Activated CD8-positive, alpha-beta T cell treated with anti-CD3 and anti-CD28 coated beads for 36 hours (primary cell): Measurements from ENCODE around the gene THADA. TPM values are rescaled to one million over a fixed set of nuclear protein-coding genes. Genes with fewer than 3 reads are reported as not detected.

ENCODE experiments used
- ATAC-seq: fragments of 200-7000 bp; cut with Tn5 transposase; one replicate; pipeline ENCODE4 v1.10.0; 2021; ENCODE audit warnings: mild to moderate bottlenecking, moderate library complexity
- CTCF ChIA-PET: fragments of 350-600 bp; sonication (Branson Sonifier 250); formaldehyde crosslinking; loops from one replicate; lab custom pipeline; 2021; ENCODE audit warnings: antibody characterized with exemption; lab: Charles Lee
- POLR2A ChIA-PET: fragments of 350-600 bp; sonication (Branson Sonifier 250); formaldehyde crosslinking; loops from one replicate; lab custom pipeline; 2021; ENCODE audit warnings: antibody characterized with exemption; lab: Charles Lee
- DNase-seq: peaks from one replicate; pipeline ENCODE4 v3.0.0-alpha.2; 2020
- H3K27ac Mint-ChIP-seq: one replicate; pipeline ENCODE4 v1.8.0; 2021; ENCODE audit warnings: mild to moderate bottlenecking, mixed read lengths
- H3K27me3 Mint-ChIP-seq: one replicate; pipeline ENCODE4 v1.8.0; 2021; ENCODE audit warnings: mixed read lengths
- H3K36me3 Mint-ChIP-seq: one replicate; pipeline ENCODE4 v1.8.0; 2021; ENCODE audit warnings: low read depth, mixed read lengths
- H3K4me1 Mint-ChIP-seq: one replicate; pipeline ENCODE4 v1.8.0; 2021; ENCODE audit warnings: low read depth, mixed read lengths
- H3K4me3 Mint-ChIP-seq: one replicate; pipeline ENCODE4 v1.8.0; 2021; ENCODE audit warnings: mild to moderate bottlenecking, moderate library complexity, mixed read lengths
- H3K9me3 Mint-ChIP-seq: one replicate; pipeline ENCODE4 v1.8.0; 2021; ENCODE audit warnings: mixed read lengths
- intact Hi-C: fragments of 100-400 bp; cut with micrococcal nuclease; formaldehyde crosslinking; loops from one replicate; pipeline ENCODE4 v1.10.0; 2022
- total RNA-seq, 2 experiments: library from RNA; stranded (reverse); gene quantifications; one replicate each; pipeline ENCODE4 v1.2.3, GENCODE V29; 2021
- TF ChIP-seq, protein P1 (sequence below): fragments of 200-600 bp; IDR thresholded peaks from one replicate; pipeline ENCODE4 v1.8.0; 2022; ENCODE audit warnings: antibody characterized with exemption, mild to moderate bottlenecking

THADA gene
- total RNA-seq, 2 experiments from 2014 or later = 31.3 to 31.6 TPM

DNA sequence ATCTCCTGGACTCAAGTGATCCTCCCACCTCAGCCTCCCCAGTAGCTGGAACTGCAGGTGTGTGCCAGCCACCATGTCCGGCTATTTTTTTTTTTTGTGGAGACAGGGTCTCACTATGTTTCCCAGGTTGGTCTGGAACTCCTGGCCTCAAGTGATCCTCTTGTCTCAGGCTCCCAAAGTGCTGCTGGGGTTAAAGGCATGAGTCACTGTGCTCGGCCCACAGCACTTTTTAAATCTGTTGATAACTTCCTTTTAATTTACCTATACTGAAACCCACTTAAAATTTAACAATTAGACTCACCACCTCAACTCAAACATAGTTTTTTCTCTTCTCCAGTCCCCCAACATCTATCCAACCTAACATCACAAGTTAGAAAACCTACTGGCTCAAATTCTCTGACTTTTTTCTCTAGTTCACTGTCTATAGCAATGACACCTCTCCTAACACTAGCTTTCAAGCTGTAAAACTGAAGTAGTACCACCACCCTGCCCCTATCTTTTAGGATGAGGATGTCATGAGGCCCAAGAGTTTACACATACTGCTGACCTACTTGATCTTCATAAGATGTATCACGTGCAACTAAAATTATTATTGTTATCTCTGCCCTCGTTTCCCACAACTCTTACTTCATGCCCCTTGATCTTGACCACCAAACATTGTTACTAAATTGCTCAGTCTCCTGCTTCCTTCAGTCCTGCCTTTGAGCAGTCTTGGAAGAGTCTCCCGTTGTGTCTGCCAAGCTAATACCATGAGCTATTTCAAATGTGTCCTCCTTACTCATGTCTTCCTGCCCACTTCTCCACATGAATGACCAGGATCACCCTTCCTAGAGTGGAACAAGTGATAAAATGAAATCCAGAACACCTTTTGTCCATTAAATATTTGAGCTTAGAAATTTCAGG lies 227.1 kb downstream of the THADA start:
- CTCF ChIA-PET = no interaction called here
- no peaks in the 10 kb centered on the region for H3K27me3 Mint-ChIP-seq
- no peak overlapping the region for H3K27ac Mint-ChIP-seq
- H3K36me3 Mint-ChIP-seq = peaks cover 12% of the 10 kb centered on the region
- intact Hi-C loops = no loop called here
- TF ChIP-seq, protein P1, sequence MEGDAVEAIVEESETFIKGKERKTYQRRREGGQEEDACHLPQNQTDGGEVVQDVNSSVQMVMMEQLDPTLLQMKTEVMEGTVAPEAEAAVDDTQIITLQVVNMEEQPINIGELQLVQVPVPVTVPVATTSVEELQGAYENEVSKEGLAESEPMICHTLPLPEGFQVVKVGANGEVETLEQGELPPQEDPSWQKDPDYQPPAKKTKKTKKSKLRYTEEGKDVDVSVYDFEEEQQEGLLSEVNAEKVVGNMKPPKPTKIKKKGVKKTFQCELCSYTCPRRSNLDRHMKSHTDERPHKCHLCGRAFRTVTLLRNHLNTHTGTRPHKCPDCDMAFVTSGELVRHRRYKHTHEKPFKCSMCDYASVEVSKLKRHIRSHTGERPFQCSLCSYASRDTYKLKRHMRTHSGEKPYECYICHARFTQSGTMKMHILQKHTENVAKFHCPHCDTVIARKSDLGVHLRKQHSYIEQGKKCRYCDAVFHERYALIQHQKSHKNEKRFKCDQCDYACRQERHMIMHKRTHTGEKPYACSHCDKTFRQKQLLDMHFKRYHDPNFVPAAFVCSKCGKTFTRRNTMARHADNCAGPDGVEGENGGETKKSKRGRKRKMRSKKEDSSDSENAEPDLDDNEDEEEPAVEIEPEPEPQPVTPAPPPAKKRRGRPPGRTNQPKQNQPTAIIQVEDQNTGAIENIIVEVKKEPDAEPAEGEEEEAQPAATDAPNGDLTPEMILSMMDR = no peak
- POLR2A ChIA-PET = no interaction called here
- H3K9me3 Mint-ChIP-seq = no peaks in the 10 kb centered on the region
- ATAC-seq = no peak
- H3K4me1 Mint-ChIP-seq = peaks cover 6% of the 10 kb centered on the region
- no peak for DNase-seq
- no peak overlapping the region for H3K4me3 Mint-ChIP-seq

DNA sequence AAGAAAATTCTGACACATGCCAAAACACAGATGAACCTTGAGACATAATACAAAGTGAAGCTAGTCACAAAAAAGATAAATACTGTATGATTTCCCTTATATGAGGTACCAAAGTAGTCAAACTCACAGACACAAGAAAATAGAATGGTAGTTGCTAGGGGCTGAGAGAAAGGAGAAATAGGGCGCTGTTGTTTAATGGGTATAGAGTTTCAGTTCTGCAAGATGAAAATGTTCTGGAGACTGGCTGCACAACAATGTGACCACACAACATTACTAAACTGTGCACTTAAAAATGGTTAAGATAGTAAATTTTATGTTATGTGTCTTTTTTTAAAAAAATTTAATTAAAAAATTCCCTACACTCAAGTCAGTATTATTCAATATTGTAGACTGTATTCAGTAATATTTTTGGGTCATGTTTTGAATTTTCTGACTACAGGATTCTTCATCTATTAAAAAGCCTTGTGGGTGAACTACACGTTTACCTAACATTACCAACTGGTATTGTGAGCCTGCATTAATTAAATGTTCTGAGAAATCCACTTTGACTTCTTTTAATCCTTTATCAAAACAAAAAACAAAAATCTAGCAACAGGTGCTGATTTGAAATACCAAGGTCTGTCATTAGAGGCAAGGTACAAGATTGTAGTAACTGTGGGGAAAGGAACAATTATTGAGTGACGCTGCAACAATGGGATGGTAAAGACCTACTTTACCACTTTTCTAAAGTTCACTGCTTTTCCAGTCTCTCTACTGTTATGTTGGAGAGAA lies 228.6 kb downstream of the THADA start:
- POLR2A ChIA-PET = no interaction called here
- Mint-ChIP-seq H3K27ac (no peak overlapping the region), H3K36me3 (peaks cover 12% of the 10 kb centered on the region), H3K9me3 (no peaks in the 10 kb centered on the region), H3K4me3 (no peak overlapping the region), H3K4me1 (peaks cover 6% of the 10 kb centered on the region), H3K27me3 (no peaks in the 10 kb centered on the region)
- ATAC-seq (no peak), DNase-seq (no peak)
- TF ChIP-seq, protein P1 = no peak
- intact Hi-C loops = no loop called here
- CTCF ChIA-PET = no interaction called here

DNA sequence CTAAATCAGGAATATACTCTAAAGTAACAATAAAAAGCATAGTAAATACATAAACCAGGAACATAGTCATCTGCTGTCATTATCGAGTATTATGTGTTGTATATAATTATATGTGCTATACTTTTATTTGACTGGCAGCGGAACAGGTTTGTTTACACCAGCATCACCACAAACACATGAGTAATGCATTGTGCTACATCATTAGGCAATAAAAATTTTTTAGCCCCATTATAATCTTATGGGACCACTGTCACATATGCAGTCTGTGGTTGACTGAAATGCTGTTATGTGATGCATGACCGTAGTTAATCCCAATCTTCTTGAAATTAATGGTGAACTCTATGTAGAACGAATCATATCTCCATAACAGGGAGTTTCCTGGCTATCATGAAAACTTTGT lies 232.7 kb downstream of the THADA start:
- Mint-ChIP-seq H3K27ac (no peak overlapping the region), H3K4me1 (no peaks in the 10 kb centered on the region), H3K9me3 (no peaks in the 10 kb centered on the region), H3K27me3 (no peaks in the 10 kb centered on the region), H3K36me3 (peaks cover 4% of the 10 kb centered on the region), H3K4me3 (no peak overlapping the region)
- no peak for DNase-seq
- no peak for ATAC-seq
- POLR2A ChIA-PET = no interaction called here
- intact Hi-C loops = no loop called here
- CTCF ChIA-PET = no interaction called here
- TF ChIP-seq, protein P1 = no peak

DNA sequence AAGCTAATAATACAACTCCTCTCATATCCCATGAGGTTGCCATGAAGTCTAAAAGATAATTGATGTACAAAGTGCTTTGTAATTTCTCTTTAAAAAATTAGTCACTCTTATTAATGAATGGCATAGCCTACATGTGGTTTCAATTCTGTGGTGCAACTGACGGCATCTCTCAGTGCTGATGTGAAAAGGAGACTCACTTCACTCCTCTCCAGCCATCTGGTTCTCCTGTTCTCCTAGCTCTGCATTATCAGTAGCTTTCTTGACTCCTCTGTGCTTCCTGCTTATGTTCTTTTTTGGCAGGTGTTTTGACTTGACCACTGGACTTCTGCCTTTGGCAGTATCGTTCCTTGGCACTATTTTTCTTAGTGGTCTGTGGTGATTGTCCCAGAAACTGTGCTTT lies 234.6 kb downstream of the THADA start:
- ChIA-PET POLR2A (no interaction called here), CTCF (no interaction called here)
- DNase-seq (no peak), ATAC-seq (no peak)
- no peak overlapping the region for H3K4me3 Mint-ChIP-seq
- no peak overlapping the region for H3K27ac Mint-ChIP-seq
- intact Hi-C loops = no loop called here
- TF ChIP-seq, protein P1 = no peak
- H3K9me3 Mint-ChIP-seq = no peaks in the 10 kb centered on the region
- H3K4me1 Mint-ChIP-seq = no peaks in the 10 kb centered on the region
- H3K27me3 Mint-ChIP-seq = no peaks in the 10 kb centered on the region
- H3K36me3 Mint-ChIP-seq = peaks cover 2% of the 10 kb centered on the region

DNA sequence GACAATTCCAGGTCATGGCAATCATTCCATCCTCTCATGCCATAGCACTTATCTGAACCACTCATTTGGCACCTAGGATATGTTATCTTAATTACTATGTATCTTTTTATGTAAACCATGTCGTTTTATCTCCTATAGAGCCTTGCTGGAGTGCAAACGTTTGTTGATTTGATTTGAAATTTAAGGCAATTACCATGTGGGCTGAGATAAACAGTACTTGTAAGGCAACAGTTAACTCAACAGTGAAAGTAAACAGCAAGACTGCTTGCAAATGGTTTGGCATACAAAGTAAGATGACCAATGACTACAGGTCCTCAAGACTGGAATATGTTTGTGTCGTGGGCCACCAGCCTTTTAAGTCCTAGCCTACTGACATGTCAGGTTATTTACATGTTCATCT lies 235.7 kb downstream of the THADA start:
- H3K9me3 Mint-ChIP-seq = no peaks in the 10 kb centered on the region
- CTCF ChIA-PET = interaction anchor here (1.5 kb wide), 1 partner anchor 34 kb away, joined by 3 read pairs; no protein-coding TSS in a partner anchor

More for the DNA sequence above, 235.7 kb downstream of the THADA start:
- no peak overlapping the region for H3K27ac Mint-ChIP-seq
- DNase-seq = no peak
- POLR2A ChIA-PET = no interaction called here
- ATAC-seq = no peak
- no peaks in the 10 kb centered on the region for H3K4me1 Mint-ChIP-seq
- TF ChIP-seq, protein P1 = no peak
- no peak overlapping the region for H3K4me3 Mint-ChIP-seq
- H3K27me3 Mint-ChIP-seq = no peaks in the 10 kb centered on the region
- intact Hi-C loops = no loop called here
- H3K36me3 Mint-ChIP-seq = peaks cover 6% of the 10 kb centered on the region
